Putamen (tissue), 1 donor: ENCODE results near the gene APCDD1L.
"Not testable (repeated sequence)": the region's sequence is repeated elsewhere in the genome, so short reads cannot be mapped to it uniquely, and the experiment has no call there.

ENCODE experiments used
- DNase-seq: peaks from one replicate; pipeline ENCODE4 v3.0.0-alpha.2; 2016; ENCODE audit warnings: low spot score

APCDD1L gene

GRCh38 chr20:58514321-58515232, 622 bp downstream of the APCDD1L start:
- DNase-seq, result no peak

DNA sequence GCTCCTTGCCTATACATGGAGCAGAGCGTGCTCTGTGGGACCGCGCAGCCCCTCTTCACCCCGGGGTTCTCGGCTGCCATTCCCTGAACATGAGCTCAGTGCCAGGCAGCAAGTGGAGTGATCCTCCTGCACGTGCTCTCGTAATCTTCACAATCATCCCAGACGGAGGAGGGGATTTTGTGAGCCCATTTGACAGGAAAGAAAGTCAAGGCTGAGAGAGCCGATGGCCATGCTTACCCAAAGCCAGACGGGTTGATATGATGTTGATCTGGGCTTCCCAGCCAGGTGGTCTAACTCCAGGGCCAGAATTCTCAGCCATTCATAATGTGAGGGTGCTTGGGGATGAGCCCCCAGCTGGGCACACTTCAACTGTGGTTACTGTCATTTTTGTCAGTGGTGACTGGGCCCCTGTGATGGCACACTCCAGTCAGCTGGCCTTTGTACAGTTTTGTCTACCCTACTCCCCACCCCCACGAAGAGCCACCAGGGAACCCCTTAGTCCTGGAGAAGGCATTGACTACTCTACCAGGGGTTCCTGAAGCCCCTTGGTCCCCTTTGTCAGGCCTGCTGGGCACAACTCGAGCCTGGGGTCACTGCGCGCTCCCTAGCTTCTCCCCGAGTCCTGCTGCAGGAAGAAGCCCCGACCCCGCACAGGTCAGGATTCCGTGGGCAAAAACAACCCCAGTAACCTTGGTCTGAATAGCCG, 1.5 kb downstream of the APCDD1L start:
- DNase-seq, result no peak

DNA sequence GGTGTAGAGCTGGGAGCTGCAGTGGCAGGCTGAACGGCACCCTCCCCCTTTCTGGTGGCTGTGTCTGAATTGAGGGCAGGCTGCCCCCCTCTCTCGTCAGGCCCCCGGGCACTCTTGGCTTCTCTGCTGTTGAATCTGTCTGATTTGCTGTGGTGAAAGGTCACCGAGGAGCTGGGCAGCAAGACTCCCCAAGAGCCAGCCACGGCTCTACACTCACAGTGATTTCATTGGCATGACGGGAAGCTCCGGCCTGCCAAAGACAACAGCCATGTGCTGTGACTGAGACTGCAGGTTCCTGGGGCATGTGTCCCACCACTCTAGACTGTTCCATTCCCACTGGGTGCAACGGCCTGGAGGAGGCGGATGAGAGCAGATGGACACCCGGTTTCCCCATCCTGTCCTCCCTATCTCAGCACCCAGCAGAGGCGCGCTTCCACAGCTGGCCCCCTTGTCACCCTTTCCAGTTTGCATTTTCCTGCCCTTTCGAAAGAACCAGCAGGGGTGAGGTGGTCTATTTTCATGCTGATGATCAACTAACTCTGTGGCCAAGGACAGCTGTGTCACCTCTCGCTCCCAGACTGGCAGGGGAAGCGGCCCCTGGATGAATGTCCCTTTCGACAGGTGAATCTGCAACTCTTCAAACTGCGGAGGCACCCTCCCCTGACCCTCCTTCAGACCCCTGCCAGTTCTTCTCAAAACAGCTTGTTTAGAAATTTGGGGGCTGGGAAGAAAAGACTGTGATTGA, 2.2 kb downstream of the APCDD1L start:
- DNase-seq, result no peak

DNA sequence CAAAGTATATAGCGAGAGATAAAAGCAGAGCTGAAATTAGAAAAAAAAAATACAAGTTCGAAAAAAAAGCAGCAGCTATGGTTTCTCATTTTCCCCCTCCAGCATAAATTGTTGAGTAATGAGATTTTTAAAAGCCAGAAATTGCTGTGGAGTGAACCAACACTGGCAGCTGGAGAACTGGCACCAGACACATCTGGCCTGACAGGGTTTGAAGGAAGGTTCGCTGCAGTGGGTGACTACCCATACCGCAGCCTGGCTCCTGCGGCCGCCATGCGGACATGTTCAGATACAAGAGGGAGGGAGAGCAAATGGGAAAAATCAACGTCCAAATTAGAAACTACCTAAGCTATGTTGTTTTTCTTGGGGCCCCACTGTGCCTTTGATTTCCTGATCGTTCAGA, 3.3 kb downstream of the APCDD1L start:
- DNase-seq, result no peak

- no peak for DNase-seq
These were observed 3.8 kb downstream of the APCDD1L start for GRCh38 chr20:58511364-58511763.

DNA sequence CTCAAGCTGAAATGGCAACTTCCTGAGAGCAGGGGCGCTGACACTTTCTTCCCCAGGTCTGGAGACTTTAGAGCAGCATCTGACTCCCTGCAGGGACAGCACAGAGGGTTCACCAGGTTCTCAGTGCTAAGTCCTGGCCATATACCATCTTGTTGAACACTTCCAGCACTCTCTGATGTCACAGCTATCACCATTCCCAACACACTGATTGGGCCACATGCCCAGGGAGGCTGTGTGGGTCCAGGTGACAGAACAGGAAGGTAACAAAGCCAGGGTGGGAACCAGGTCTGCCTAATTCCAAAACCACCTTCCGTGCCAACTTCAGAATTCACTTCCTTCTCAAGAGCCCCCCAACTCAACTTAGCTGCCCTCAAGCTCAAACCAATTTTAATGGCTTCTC, 4.3 kb downstream of the APCDD1L start:
- DNase-seq, result no peak

- no peak for DNase-seq
These were observed 6.3 kb downstream of the APCDD1L start for GRCh38 chr20:58508762-58509395.

- DNase-seq, result not testable (repeated sequence)
These were observed 8.2 kb downstream of the APCDD1L start for GRCh38 chr20:58506999-58507398.

DNA sequence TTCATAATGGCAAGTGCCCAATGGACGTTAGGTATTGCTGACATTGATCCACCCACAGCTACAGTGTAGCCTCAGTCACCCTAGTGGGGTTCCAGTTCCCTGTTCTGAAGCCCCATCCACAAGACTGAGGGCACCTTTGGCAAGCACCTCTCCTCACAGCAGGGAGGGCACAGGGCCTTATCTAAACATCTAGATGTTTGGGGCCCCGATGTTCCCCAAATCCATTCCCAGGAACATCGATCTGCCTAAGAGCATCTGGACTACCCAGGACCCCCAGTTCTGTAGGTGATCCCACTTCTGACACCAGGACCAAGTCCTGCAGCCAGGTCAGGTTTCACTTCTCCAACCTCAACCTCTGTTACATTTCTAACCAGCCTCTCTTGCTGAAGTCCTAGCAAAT, 10.6 kb downstream of the APCDD1L start:
- DNase-seq, result no peak

DNA sequence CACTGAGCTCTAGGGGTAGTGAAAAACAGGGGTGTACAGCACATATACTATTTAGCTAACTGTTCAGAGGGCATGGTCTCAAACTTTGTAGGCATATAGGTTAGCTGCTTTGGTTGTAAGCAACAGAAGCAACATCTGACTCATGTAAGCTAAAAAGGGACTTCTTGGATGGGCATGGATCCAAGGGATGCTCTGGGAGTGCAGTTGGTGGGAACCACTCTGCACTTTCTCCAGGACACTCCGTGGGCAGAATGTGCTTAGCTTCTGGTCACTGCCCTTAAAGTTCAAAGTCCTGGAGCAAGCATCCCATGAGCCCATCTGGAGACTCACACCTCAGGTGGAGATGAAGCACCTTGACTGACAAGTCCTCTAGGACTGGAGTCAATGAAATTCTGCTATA, 11.5 kb downstream of the APCDD1L start:
- no peak for DNase-seq

- DNase-seq, result no peak
These were observed 14.9 kb downstream of the APCDD1L start for GRCh38 chr20:58500256-58500655.

GRCh38 chr20:58498470-58499068, 16.6 kb downstream of the APCDD1L start:
- DNase-seq, result no peak

GRCh38 chr20:58497724-58498469, 17.3 kb downstream of the APCDD1L start:
- DNase-seq, result no peak

- DNase-seq, result no peak
These were observed 18.0 kb downstream of the APCDD1L start for GRCh38 chr20:58497076-58497641.

DNA sequence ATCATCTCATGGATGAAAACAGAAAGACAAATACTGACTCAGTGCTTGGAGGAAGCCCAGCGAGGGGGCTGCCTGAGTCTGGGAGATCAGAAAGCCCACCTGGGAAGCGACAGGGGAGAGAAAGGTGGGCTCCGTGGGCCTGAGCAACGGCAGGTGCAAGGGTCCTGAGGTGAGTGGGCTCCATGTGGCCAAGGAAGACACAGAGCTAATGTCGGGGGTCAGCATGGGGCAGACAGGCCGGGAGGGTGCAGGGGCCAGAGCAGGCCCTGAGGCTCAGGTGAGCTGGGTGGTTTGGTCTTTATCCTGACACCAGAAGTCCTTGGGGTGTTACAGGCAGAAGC, 18.8 kb downstream of the APCDD1L start:
- no peak for DNase-seq

GRCh38 chr20:58495623-58496428, 19.4 kb downstream of the APCDD1L start:
- no peak for DNase-seq

DNA sequence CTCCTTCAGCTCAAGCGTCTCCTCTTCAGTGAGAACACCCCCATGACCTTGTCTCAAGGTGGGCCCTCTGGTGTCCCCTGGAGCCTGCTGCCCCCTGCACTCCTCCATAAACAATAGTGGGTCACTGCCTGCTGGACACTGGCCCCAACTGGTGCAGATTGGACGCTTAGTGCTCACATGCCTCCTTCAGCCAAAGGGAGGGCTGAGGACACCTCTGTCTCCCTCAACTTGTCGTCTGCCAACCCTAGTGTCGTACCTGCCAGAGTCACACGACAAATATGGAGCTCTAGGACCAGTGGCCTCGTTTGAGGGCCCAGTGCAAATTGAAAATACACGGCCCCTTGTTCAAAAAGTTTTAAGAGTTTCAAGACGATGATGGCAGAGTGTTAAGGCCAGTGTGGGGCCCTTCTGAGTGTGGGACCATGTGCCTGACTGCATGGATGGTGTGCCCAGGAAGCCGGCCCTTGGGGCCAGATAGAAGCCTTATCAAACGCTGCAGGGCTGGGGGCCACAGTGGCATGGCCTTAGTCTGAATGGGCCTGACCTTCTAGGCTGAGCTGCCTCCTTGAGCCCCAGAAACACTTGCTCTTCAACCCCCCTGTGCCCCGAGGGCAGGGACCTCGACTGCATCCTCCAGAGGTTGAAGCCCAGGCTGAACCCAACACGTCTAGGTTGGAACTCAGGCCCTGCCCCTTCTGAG, 20.1 kb downstream of the APCDD1L start:
- no peak for DNase-seq

GRCh38 chr20:58492795-58493524, 22.2 kb downstream of the APCDD1L start:
- DNase-seq, result no peak
